Endothelial cell of umbilical vein (primary cell): ENCODE results near the gene SOX5. TPM values are rescaled to one million over a fixed set of nuclear protein-coding genes. Genes with fewer than 3 reads are reported as not detected.

Experiments
- BruUV-seq: library from RNA; stranded (reverse); fragments of 400-500 nt; replicated peaks from 2 replicates; lab custom pipeline; 2021; lab: Mats Ljungman, UMichigan
- CTCF ChIA-PET: fragments of 300-600, 350-600 bp; sonication (Branson Sonifier 250); formaldehyde crosslinking; loops from one replicate; lab custom pipeline; 2021; ENCODE audit warnings: antibody characterized with exemption, inconsistent platforms; lab: Charles Lee
- POLR2A ChIA-PET: fragments of 300-600, 350-600 bp; sonication (Branson Sonifier 250); formaldehyde crosslinking; loops from one replicate; lab custom pipeline; 2021; ENCODE audit warnings: antibody characterized with exemption, inconsistent platforms; lab: Charles Lee
- DNase-seq: peaks from one replicate; pipeline ENCODE4 v3.0.0-alpha.2; 2011; ENCODE audit warnings: low read depth, low spot score
- FAIRE-seq: peaks from 2 replicates; lab custom pipeline; 2011; peaks lifted over from hg19 to GRCh38; lab: Jason Lieb, UNC
- H2AFZ ChIP-seq: 2 replicates; pipeline ENCODE4 v1.6.0; 2012; ENCODE audit warnings: low read depth, low read length, control low read depth, inconsistent platforms
- H3K27ac ChIP-seq: 2 replicates; pipeline ENCODE4 v1.5.1; 2011; ENCODE audit warnings: low read depth, mild to moderate bottlenecking, control low read depth, low read length, moderate library complexity; ENCODE audit not compliant: insufficient read depth
- H3K27me3 ChIP-seq, 2 experiments: 2 replicates each; pipeline versions ENCODE4 v1.6.0 to v1.6.1; 2011; ENCODE audit warnings: low read length in 2 of 2, mixed read lengths in 1 of 2; ENCODE audit not compliant: control insufficient read depth in 2 of 2, insufficient read depth in 2 of 2
- H3K36me3 ChIP-seq, 2 experiments: 2 replicates in 1 of 2; 3 replicates in 1 of 2; pipeline ENCODE4 v1.5.1; 2011; ENCODE audit warnings: low read length in 2 of 2, mild to moderate bottlenecking in 1 of 2, moderate library complexity in 1 of 2; ENCODE audit not compliant: control insufficient read depth in 2 of 2, insufficient read depth in 2 of 2; ENCODE audit errors: extremely low read depth in 1 of 2
- H3K4me1 ChIP-seq: 3 replicates; pipeline ENCODE4 v1.5.1; 2011; ENCODE audit warnings: mild to moderate bottlenecking, low read length; ENCODE audit not compliant: control insufficient read depth, insufficient read depth; ENCODE audit errors: extremely low read depth
- H3K4me2 ChIP-seq: 2 replicates; pipeline ENCODE4 v1.6.1; 2011; ENCODE audit warnings: low read length, control low read depth, mixed read lengths; ENCODE audit not compliant: insufficient read depth
- H3K4me3 ChIP-seq, 3 experiments: fragments of 200-600 bp in 1 of 3; sonication (generic), shearing (Covaris generic) in 1 of 3; replicated peaks in 1 of 3; 2 replicates each; pipeline ENCODE4 v1.5.1; 2011 to 2016; ENCODE audit warnings: control low read depth in 3 of 3, low read length in 3 of 3, mild to moderate bottlenecking in 2 of 3, inconsistent platforms in 1 of 3, low read depth in 1 of 3, moderate library complexity in 1 of 3; ENCODE audit not compliant: insufficient read depth in 1 of 3
- H3K79me2 ChIP-seq: 2 replicates; pipeline ENCODE4 v1.6.0; 2012; ENCODE audit warnings: low read length, inconsistent platforms; ENCODE audit not compliant: control insufficient read depth, insufficient read depth
- H3K9ac ChIP-seq: replicated peaks from 2 replicates; pipeline ENCODE3; 2011; ENCODE audit warnings: low read length, control low read depth; ENCODE audit not compliant: insufficient read depth; ENCODE audit errors: extremely low read depth
- H3K9me1 ChIP-seq: replicated peaks from 3 replicates; pipeline ENCODE4 v1.6.0; 2011; ENCODE audit warnings: mild to moderate bottlenecking, low read length; ENCODE audit not compliant: control insufficient read depth, insufficient read depth; ENCODE audit errors: extremely low read depth
- H3K9me3 ChIP-seq: replicated peaks from 2 replicates; pipeline ENCODE4 v1.5.1; 2012; ENCODE audit warnings: low read length, inconsistent platforms; ENCODE audit not compliant: control insufficient read depth, insufficient read depth
- H4K20me1 ChIP-seq: replicated peaks from 2 replicates; pipeline ENCODE3; 2011; ENCODE audit warnings: mild to moderate bottlenecking, low read length; ENCODE audit not compliant: control insufficient read depth, insufficient read depth; ENCODE audit errors: extremely low read depth
- EZH2 ChIP-seq: IDR thresholded peaks from 2 replicates; pipeline ENCODE4 v1.6.1; 2012; ENCODE audit warnings: borderline replicate concordance, low read depth, mild to moderate bottlenecking, moderate library complexity, low read length, inconsistent platforms; ENCODE audit not compliant: severe bottlenecking
- FOS ChIP-seq: IDR thresholded peaks from 2 replicates; pipeline ENCODE4 v1.6.1; 2011; ENCODE audit warnings: mild to moderate bottlenecking, low read length, moderate library complexity, borderline replicate concordance; ENCODE audit not compliant: insufficient read depth
- GATA2 ChIP-seq: IDR thresholded peaks from 2 replicates; pipeline ENCODE4 v1.7.0; 2011; ENCODE audit warnings: low read depth, mild to moderate bottlenecking, moderate library complexity, mixed read lengths, low read length; ENCODE audit not compliant: insufficient read length, insufficient read depth
- JUN ChIP-seq: IDR thresholded peaks from 2 replicates; pipeline ENCODE4 v1.6.1; 2011; ENCODE audit warnings: borderline replicate concordance, low read depth; ENCODE audit not compliant: insufficient read length, insufficient read depth
- MYC ChIP-seq: IDR thresholded peaks from one replicate; pipeline ENCODE4 v1.6.1; 2011; ENCODE audit warnings: mild to moderate bottlenecking, low read depth, low read length
- POLR2A ChIP-seq: IDR thresholded peaks from 2 replicates; pipeline ENCODE4 v1.6.1; 2012; ENCODE audit warnings: low read depth, mild to moderate bottlenecking, control low read depth, low read length
- POLR2AphosphoS5 ChIP-seq: IDR thresholded peaks from 2 replicates; pipeline ENCODE4 v1.6.1; 2012; ENCODE audit warnings: low read depth, mild to moderate bottlenecking, control low read depth, low read length, moderate library complexity; ENCODE audit not compliant: insufficient read depth
- dilution Hi-C: fragments of 300-500 bp; cut with MboI; formaldehyde crosslinking; loops from one replicate; pipeline ENCODE4 v1.15.0; 2019; ENCODE audit warnings: low sequenced_read_pairs; ENCODE audit not compliant: extremely low pct_ligation_motif_present
- intact Hi-C: fragments of 100-400 bp; cut with micrococcal nuclease; formaldehyde crosslinking; loops from one replicate; pipeline ENCODE4 v1.10.0; 2022
- polyA plus RNA-seq, 4 experiments: library from polyadenylated mRNA; depleted of rRNA in 3 of 4; stranded (reverse) in 3 of 4; unstranded in 1 of 4; fragments of >200 nt; gene quantifications; 2 replicates each; pipeline versions ENCODE4 v1.2.1 to v1.2.3, GENCODE V29; 2011 to 2012; ENCODE audit warnings: missing spikeins in 1 of 4
- total RNA-seq: library from RNA; stranded (reverse); gene quantifications from 2 replicates; pipeline ENCODE4 v1.2.3, GENCODE V29; 2021
- TF ChIP-seq, protein P1 (sequence below): IDR thresholded peaks from 2 replicates; pipeline ENCODE4 v1.6.1; 2011; ENCODE audit not compliant: insufficient read depth, insufficient read length
- TF ChIP-seq, protein P2 (sequence below), 2 donors: IDR thresholded peaks; 1 replicate in 1 of 2; 2 replicates in 1 of 2; pipeline ENCODE4 v1.5.1; 2011; ENCODE audit warnings: low read length in 2 of 2, mild to moderate bottlenecking in 2 of 2, moderate library complexity in 2 of 2, control low read depth in 1 of 2, inconsistent platforms in 1 of 2, low read depth in 1 of 2; ENCODE audit not compliant: insufficient read depth in 1 of 2; ENCODE audit errors: extremely low read depth in 1 of 2

The SOX5 gene
- total and polyA plus RNA-seq, 2 donors (not counting 3 experiments of a cell fraction or from before 2014, with no cell fraction given) = 0.63 to 3.5 TPM

DNA sequence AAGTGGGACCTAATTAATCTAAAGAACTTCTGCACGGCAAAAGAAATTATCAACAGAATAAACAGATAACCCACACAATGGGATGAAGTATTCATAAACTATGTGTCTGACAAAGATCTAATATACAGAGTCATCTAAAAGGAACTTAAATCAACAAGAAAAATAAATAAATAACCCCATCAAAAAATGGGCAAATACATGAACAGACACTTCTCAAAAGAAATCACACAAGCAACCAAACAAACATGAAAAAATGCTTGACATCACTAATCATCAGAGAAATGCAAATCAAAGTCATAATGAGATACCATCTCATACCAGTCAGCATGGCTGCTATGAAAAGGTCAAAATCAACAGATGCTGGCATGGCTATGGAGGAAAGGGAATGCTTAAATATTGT is 466.9 kb downstream of the SOX5 start:
- Histone ChIP-seq H3K79me2 (no peaks in the 10 kb centered on the region), H4K20me1 (no peaks in the 10 kb centered on the region), H3K4me1 (no peaks in the 10 kb centered on the region), H3K9me1 (no peaks in the 10 kb centered on the region), H3K9ac (no peak overlapping the region), H3K27me3 (no peaks in the 10 kb centered on the region), H2AFZ (no peak overlapping the region), H3K9me3 (no peaks in the 10 kb centered on the region), H3K4me2 (no peak overlapping the region), H3K36me3 (no peaks in the 10 kb centered on the region), H3K27ac (no peak overlapping the region), H3K4me3 (no peak overlapping the region)
- intact Hi-C loops = no loop called here
- no peak for FAIRE-seq
- BruUV-seq = no TSS peak
- POLR2A ChIA-PET = no interaction called here
- dilution Hi-C loops = no loop called here
- no peak for DNase-seq
- CTCF ChIA-PET = no interaction called here
- TF ChIP-seq POLR2AphosphoS5 (no peak), EZH2 (no peak), FOS (no peak), POLR2A (no peak), MYC (no peak), GATA2 (no peak), JUN (no peak)
- TF ChIP-seq, protein P1, sequence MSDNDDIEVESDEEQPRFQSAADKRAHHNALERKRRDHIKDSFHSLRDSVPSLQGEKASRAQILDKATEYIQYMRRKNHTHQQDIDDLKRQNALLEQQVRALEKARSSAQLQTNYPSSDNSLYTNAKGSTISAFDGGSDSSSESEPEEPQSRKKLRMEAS = no peak
- TF ChIP-seq, protein P2, sequence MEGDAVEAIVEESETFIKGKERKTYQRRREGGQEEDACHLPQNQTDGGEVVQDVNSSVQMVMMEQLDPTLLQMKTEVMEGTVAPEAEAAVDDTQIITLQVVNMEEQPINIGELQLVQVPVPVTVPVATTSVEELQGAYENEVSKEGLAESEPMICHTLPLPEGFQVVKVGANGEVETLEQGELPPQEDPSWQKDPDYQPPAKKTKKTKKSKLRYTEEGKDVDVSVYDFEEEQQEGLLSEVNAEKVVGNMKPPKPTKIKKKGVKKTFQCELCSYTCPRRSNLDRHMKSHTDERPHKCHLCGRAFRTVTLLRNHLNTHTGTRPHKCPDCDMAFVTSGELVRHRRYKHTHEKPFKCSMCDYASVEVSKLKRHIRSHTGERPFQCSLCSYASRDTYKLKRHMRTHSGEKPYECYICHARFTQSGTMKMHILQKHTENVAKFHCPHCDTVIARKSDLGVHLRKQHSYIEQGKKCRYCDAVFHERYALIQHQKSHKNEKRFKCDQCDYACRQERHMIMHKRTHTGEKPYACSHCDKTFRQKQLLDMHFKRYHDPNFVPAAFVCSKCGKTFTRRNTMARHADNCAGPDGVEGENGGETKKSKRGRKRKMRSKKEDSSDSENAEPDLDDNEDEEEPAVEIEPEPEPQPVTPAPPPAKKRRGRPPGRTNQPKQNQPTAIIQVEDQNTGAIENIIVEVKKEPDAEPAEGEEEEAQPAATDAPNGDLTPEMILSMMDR (IDR thresholded peaks at IDR 0.05; ENCODE audit: extremely low read depth in 1 of 2, insufficient read depth in 1 of 2, low read depth in 1 of 2, low read length in 2 of 2) = no peak
